Endothelial cell of umbilical vein (primary cell): ENCODE data around the gene ABLIM1. TPM values are rescaled to one million over a fixed set of nuclear protein-coding genes. Genes with fewer than 3 reads are reported as not detected.
A peak's percentile ranks its signal among the peaks of the same experiment; 100 is the strongest.

Experiments used
- BruUV-seq: library from RNA; stranded (reverse); fragments of 400-500 nt; replicated peaks from 2 replicates; lab custom pipeline; 2021; lab: Mats Ljungman, UMichigan
- CTCF ChIA-PET: fragments of 300-600, 350-600 bp; sonication (Branson Sonifier 250); formaldehyde crosslinking; loops from one replicate; lab custom pipeline; 2021; ENCODE audit warnings: antibody characterized with exemption, inconsistent platforms; lab: Charles Lee
- POLR2A ChIA-PET: fragments of 300-600, 350-600 bp; sonication (Branson Sonifier 250); formaldehyde crosslinking; loops from one replicate; lab custom pipeline; 2021; ENCODE audit warnings: antibody characterized with exemption, inconsistent platforms; lab: Charles Lee
- DNase-seq: peaks from one replicate; pipeline ENCODE4 v3.0.0-alpha.2; 2011; ENCODE audit warnings: low read depth, low spot score
- FAIRE-seq: peaks from 2 replicates; lab custom pipeline; 2011; peaks lifted over from hg19 to GRCh38; lab: Jason Lieb, UNC
- H2AFZ ChIP-seq: 2 replicates; pipeline ENCODE4 v1.6.0; 2012; ENCODE audit warnings: low read depth, low read length, control low read depth, inconsistent platforms
- H3K27ac ChIP-seq: 2 replicates; pipeline ENCODE4 v1.5.1; 2011; ENCODE audit warnings: low read depth, mild to moderate bottlenecking, control low read depth, low read length, moderate library complexity; ENCODE audit not compliant: insufficient read depth
- H3K27me3 ChIP-seq, 2 experiments: 2 replicates each; pipeline versions ENCODE4 v1.6.0 to v1.6.1; 2011; ENCODE audit warnings: low read length in 2 of 2, mixed read lengths in 1 of 2; ENCODE audit not compliant: control insufficient read depth in 2 of 2, insufficient read depth in 2 of 2
- H3K36me3 ChIP-seq, 2 experiments: 2 replicates in 1 of 2; 3 replicates in 1 of 2; pipeline ENCODE4 v1.5.1; 2011; ENCODE audit warnings: low read length in 2 of 2, mild to moderate bottlenecking in 1 of 2, moderate library complexity in 1 of 2; ENCODE audit not compliant: control insufficient read depth in 2 of 2, insufficient read depth in 2 of 2; ENCODE audit errors: extremely low read depth in 1 of 2
- H3K4me1 ChIP-seq: 3 replicates; pipeline ENCODE4 v1.5.1; 2011; ENCODE audit warnings: mild to moderate bottlenecking, low read length; ENCODE audit not compliant: control insufficient read depth, insufficient read depth; ENCODE audit errors: extremely low read depth
- H3K4me2 ChIP-seq: 2 replicates; pipeline ENCODE4 v1.6.1; 2011; ENCODE audit warnings: low read length, control low read depth, mixed read lengths; ENCODE audit not compliant: insufficient read depth
- H3K4me3 ChIP-seq, 3 experiments: fragments of 200-600 bp in 1 of 3; sonication (generic), shearing (Covaris generic) in 1 of 3; replicated peaks in 1 of 3; 2 replicates each; pipeline ENCODE4 v1.5.1; 2011 to 2016; ENCODE audit warnings: control low read depth in 3 of 3, low read length in 3 of 3, mild to moderate bottlenecking in 2 of 3, inconsistent platforms in 1 of 3, low read depth in 1 of 3, moderate library complexity in 1 of 3; ENCODE audit not compliant: insufficient read depth in 1 of 3
- H3K79me2 ChIP-seq: 2 replicates; pipeline ENCODE4 v1.6.0; 2012; ENCODE audit warnings: low read length, inconsistent platforms; ENCODE audit not compliant: control insufficient read depth, insufficient read depth
- H3K9ac ChIP-seq: replicated peaks from 2 replicates; pipeline ENCODE3; 2011; ENCODE audit warnings: low read length, control low read depth; ENCODE audit not compliant: insufficient read depth; ENCODE audit errors: extremely low read depth
- H3K9me1 ChIP-seq: replicated peaks from 3 replicates; pipeline ENCODE4 v1.6.0; 2011; ENCODE audit warnings: mild to moderate bottlenecking, low read length; ENCODE audit not compliant: control insufficient read depth, insufficient read depth; ENCODE audit errors: extremely low read depth
- H3K9me3 ChIP-seq: replicated peaks from 2 replicates; pipeline ENCODE4 v1.5.1; 2012; ENCODE audit warnings: low read length, inconsistent platforms; ENCODE audit not compliant: control insufficient read depth, insufficient read depth
- H4K20me1 ChIP-seq: replicated peaks from 2 replicates; pipeline ENCODE3; 2011; ENCODE audit warnings: mild to moderate bottlenecking, low read length; ENCODE audit not compliant: control insufficient read depth, insufficient read depth; ENCODE audit errors: extremely low read depth
- CTCF ChIP-seq, 2 donors: IDR thresholded peaks; 1 replicate in 1 of 2; 2 replicates in 1 of 2; pipeline ENCODE4 v1.5.1; 2011; ENCODE audit warnings: low read length in 2 of 2, mild to moderate bottlenecking in 2 of 2, moderate library complexity in 2 of 2, control low read depth in 1 of 2, inconsistent platforms in 1 of 2, low read depth in 1 of 2; ENCODE audit not compliant: insufficient read depth in 1 of 2; ENCODE audit errors: extremely low read depth in 1 of 2
- EZH2 ChIP-seq: IDR thresholded peaks from 2 replicates; pipeline ENCODE4 v1.6.1; 2012; ENCODE audit warnings: borderline replicate concordance, low read depth, mild to moderate bottlenecking, moderate library complexity, low read length, inconsistent platforms; ENCODE audit not compliant: severe bottlenecking
- FOS ChIP-seq: IDR thresholded peaks from 2 replicates; pipeline ENCODE4 v1.6.1; 2011; ENCODE audit warnings: mild to moderate bottlenecking, low read length, moderate library complexity, borderline replicate concordance; ENCODE audit not compliant: insufficient read depth
- GATA2 ChIP-seq: IDR thresholded peaks from 2 replicates; pipeline ENCODE4 v1.7.0; 2011; ENCODE audit warnings: low read depth, mild to moderate bottlenecking, moderate library complexity, mixed read lengths, low read length; ENCODE audit not compliant: insufficient read length, insufficient read depth
- JUN ChIP-seq: IDR thresholded peaks from 2 replicates; pipeline ENCODE4 v1.6.1; 2011; ENCODE audit warnings: borderline replicate concordance, low read depth; ENCODE audit not compliant: insufficient read length, insufficient read depth
- MYC ChIP-seq: IDR thresholded peaks from one replicate; pipeline ENCODE4 v1.6.1; 2011; ENCODE audit warnings: mild to moderate bottlenecking, low read depth, low read length
- POLR2A ChIP-seq: IDR thresholded peaks from 2 replicates; pipeline ENCODE4 v1.6.1; 2012; ENCODE audit warnings: low read depth, mild to moderate bottlenecking, control low read depth, low read length
- POLR2AphosphoS5 ChIP-seq: IDR thresholded peaks from 2 replicates; pipeline ENCODE4 v1.6.1; 2012; ENCODE audit warnings: low read depth, mild to moderate bottlenecking, control low read depth, low read length, moderate library complexity; ENCODE audit not compliant: insufficient read depth
- dilution Hi-C: fragments of 300-500 bp; cut with MboI; formaldehyde crosslinking; loops from one replicate; pipeline ENCODE4 v1.15.0; 2019; ENCODE audit warnings: low sequenced_read_pairs; ENCODE audit not compliant: extremely low pct_ligation_motif_present
- intact Hi-C: fragments of 100-400 bp; cut with micrococcal nuclease; formaldehyde crosslinking; loops from one replicate; pipeline ENCODE4 v1.10.0; 2022
- polyA plus RNA-seq, 4 experiments: library from polyadenylated mRNA; depleted of rRNA in 3 of 4; stranded (reverse) in 3 of 4; unstranded in 1 of 4; fragments of >200 nt; gene quantifications; 2 replicates each; pipeline versions ENCODE4 v1.2.1 to v1.2.3, GENCODE V29; 2011 to 2012; ENCODE audit warnings: missing spikeins in 1 of 4
- total RNA-seq: library from RNA; stranded (reverse); gene quantifications from 2 replicates; pipeline ENCODE4 v1.2.3, GENCODE V29; 2021
- TF ChIP-seq, protein P1 (sequence below): IDR thresholded peaks from 2 replicates; pipeline ENCODE4 v1.6.1; 2011; ENCODE audit not compliant: insufficient read depth, insufficient read length

The ABLIM1 gene
- total and polyA plus RNA-seq, 2 donors (not counting 3 experiments of a cell fraction or from before 2014, with no cell fraction given), result 128 to 235 TPM

DNA sequence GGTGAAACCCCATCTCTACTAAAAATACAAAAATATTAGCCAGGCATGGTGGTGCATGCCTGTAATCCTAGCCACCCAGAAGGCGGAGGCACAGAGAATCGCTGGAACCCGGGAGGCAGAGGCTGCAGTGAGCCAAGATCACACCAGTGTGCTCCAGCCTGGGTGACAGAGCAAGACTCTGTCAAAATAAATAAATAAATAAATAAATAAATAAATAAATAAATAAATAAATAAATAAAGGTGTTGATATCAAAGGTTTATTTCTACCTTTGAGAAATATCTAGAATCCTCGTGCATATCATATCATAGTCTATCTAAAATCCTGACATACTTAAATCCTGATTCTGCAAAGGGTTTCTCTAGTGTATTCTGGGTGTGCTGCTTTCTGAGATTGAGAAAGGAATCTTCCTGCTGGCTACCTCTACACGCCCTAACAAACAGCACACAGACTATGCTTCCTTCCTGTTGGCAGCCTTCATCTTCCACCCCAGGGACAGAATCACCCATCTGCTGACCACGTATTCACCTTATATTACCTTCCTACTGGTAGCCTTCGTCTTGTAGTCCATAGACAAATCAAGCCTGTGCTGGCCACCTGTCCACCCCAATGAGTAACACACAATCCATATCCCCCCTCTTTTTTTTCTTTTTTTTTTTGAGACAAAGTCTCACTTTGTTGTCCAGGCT lies 8.7 kb downstream of the ABLIM1 start:
- no peak for FAIRE-seq
- ChIA-PET POLR2A (no interaction called here), CTCF (interaction anchor here (1.2 to 1.4 kb wide), 2 partner anchors 33 to 45 kb away, joined by 4 to 5 read pairs; no protein-coding TSS in a partner anchor)
- intact Hi-C loops, result no loop called here
- Histone ChIP-seq H3K9me1 (no peaks in the 10 kb centered on the region), H3K36me3 (no peaks in the 10 kb centered on the region), H2AFZ (no peak overlapping the region), H4K20me1 (no peaks in the 10 kb centered on the region), H3K79me2 (no peaks in the 10 kb centered on the region), H3K9ac (no peak overlapping the region), H3K4me1 (peaks cover 86% of the 10 kb centered on the region), H3K27me3 (no peaks in the 10 kb centered on the region), H3K4me3 (no peak overlapping the region), H3K27ac (no peak overlapping the region), H3K4me2 (peak overlapping the region; percentile 5), H3K9me3 (no peaks in the 10 kb centered on the region)
- DNase-seq, result peak; percentile 42
- no TSS peak for BruUV-seq
- dilution Hi-C loops, result no loop called here
- TF ChIP-seq, protein P1, sequence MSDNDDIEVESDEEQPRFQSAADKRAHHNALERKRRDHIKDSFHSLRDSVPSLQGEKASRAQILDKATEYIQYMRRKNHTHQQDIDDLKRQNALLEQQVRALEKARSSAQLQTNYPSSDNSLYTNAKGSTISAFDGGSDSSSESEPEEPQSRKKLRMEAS, result no peak
- no peak for TF ChIP-seq GATA2
- TF ChIP-seq FOS, result no peak
- no peak for TF ChIP-seq JUN
- no peak for TF ChIP-seq MYC
- TF ChIP-seq POLR2AphosphoS5, result no peak
- no peak for TF ChIP-seq EZH2
- TF ChIP-seq CTCF (IDR thresholded peaks at IDR 0.05; ENCODE audit: extremely low read depth in 1 of 2, insufficient read depth in 1 of 2, low read depth in 1 of 2, low read length in 2 of 2), result no peak
- no peak for TF ChIP-seq POLR2A
